GM12878 (cell line): Measurements from ENCODE around the gene OR2J1. TPM values are rescaled to one million over a fixed set of nuclear protein-coding genes. Genes with fewer than 3 reads are reported as not detected.

Experiments used
- ATAC-seq: fragments of 200-7000 bp; cut with Tn5 transposase; 3 replicates; pipeline ENCODE4 v1.9.1; 2020; ENCODE audit warnings: mild to moderate bottlenecking, moderate library complexity
- BruUV-seq: library from RNA; stranded (reverse); fragments of 400-500 nt; replicated peaks from 2 replicates; lab custom pipeline; 2021; lab: Mats Ljungman, UMichigan
- CTCF ChIA-PET: fragments of 300-600 bp; sonication (Branson Sonifier 250); formaldehyde crosslinking; extraction: SDS; loops from one replicate; lab custom pipeline; 2021; ENCODE audit warnings: inconsistent platforms; lab: Yijun Ruan, JAX
- POLR2A ChIA-PET: fragments of 350-600 bp; formaldehyde crosslinking; extraction: SDS; loops from one replicate; lab custom pipeline; 2021; ENCODE audit warnings: inconsistent platforms; lab: Charles Lee
- RAD21 ChIA-PET: fragments of 300-600 bp; sonication (Branson Sonifier 250); formaldehyde crosslinking; loops from one replicate; lab custom pipeline; 2023; ENCODE audit warnings: antibody characterized with exemption; ENCODE audit not compliant: unreplicated experiment; lab: Charles Lee
- SMC1A ChIA-PET: fragments of 300-600 bp; sonication (Branson Sonifier 250); formaldehyde crosslinking; loops from one replicate; lab custom pipeline; 2023; ENCODE audit not compliant: unreplicated experiment, uncharacterized antibody; lab: Charles Lee
- DNase-seq: peaks from one replicate; pipeline ENCODE4 v3.0.0-alpha.2; 2011; ENCODE audit warnings: low read depth, low spot score
- FAIRE-seq: peaks from 3 replicates; lab custom pipeline; 2011; peaks lifted over from hg19 to GRCh38; lab: Jason Lieb, UNC
- H2AFZ ChIP-seq: 2 replicates; pipeline ENCODE4 v1.6.0; 2011; ENCODE audit warnings: low read depth, low read length, control low read depth; ENCODE audit not compliant: control insufficient read depth
- H3K27ac ChIP-seq: 2 replicates; pipeline ENCODE4 v1.5.1; 2011; ENCODE audit warnings: control low read depth; ENCODE audit not compliant: control insufficient read depth, insufficient read depth
- H3K27me3 ChIP-seq, 2 experiments: replicated peaks in 1 of 2; 2 replicates each; pipeline versions ENCODE4 v1.6.0 to v1.6.1; 2011; ENCODE audit warnings: low read length in 1 of 2; ENCODE audit not compliant: control insufficient read depth in 2 of 2, insufficient read depth in 2 of 2
- H3K36me3 ChIP-seq, 2 experiments: 2 replicates each; pipeline ENCODE4 v1.5.1; 2011; ENCODE audit warnings: low read length in 1 of 2; ENCODE audit not compliant: control insufficient read depth in 2 of 2, insufficient read depth in 2 of 2
- H3K4me1 ChIP-seq: 2 replicates; pipeline ENCODE4 v1.6.1; 2011; ENCODE audit warnings: mild to moderate bottlenecking, low read length, moderate library complexity, mixed read lengths; ENCODE audit not compliant: control insufficient read depth, insufficient read depth
- H3K4me2 ChIP-seq: 2 replicates; pipeline ENCODE4 v1.6.0; 2011; ENCODE audit warnings: control low read depth; ENCODE audit not compliant: control insufficient read depth, insufficient read depth
- H3K4me3 ChIP-seq: fragments of 200-600 bp; sonication (generic); 2 replicates; pipeline ENCODE4 v1.5.1; 2016
- H3K79me2 ChIP-seq: 2 replicates; pipeline ENCODE4 v1.6.0; 2011; ENCODE audit warnings: low read length; ENCODE audit not compliant: control insufficient read depth, insufficient read depth
- H3K9ac ChIP-seq: 2 replicates; pipeline ENCODE4 v1.8.0; 2011; ENCODE audit warnings: low read length, control low read depth, mixed read lengths; ENCODE audit not compliant: control insufficient read depth, insufficient read depth
- H3K9me3 ChIP-seq: replicated peaks from 3 replicates; pipeline ENCODE4 v1.5.1; 2011; ENCODE audit warnings: mild to moderate bottlenecking, low read length; ENCODE audit not compliant: control insufficient read depth, insufficient read depth
- H4K20me1 ChIP-seq: 2 replicates; pipeline ENCODE4 v1.6.0; 2011; ENCODE audit not compliant: control insufficient read depth, insufficient read depth
- CBFB ChIP-seq: IDR thresholded peaks from 2 replicates; pipeline ENCODE4 v1.6.1; 2016; ENCODE audit warnings: antibody characterized with exemption, low read depth
- CUX1 ChIP-seq: IDR thresholded peaks from 2 replicates; pipeline ENCODE4 v1.6.1; 2012; ENCODE audit warnings: improper control_type of control experiment, low read depth, low read length; ENCODE audit not compliant: insufficient replicate concordance
- E4F1 ChIP-seq: fragments of 450-650 bp; IDR thresholded peaks from 2 replicates; pipeline ENCODE4 v1.6.1; 2018; ENCODE audit warnings: borderline replicate concordance, mild to moderate bottlenecking; ENCODE audit not compliant: partially characterized antibody
- FOS ChIP-seq: IDR thresholded peaks from 3 replicates; pipeline ENCODE4 v1.6.1; 2011; ENCODE audit warnings: borderline replicate concordance; ENCODE audit not compliant: insufficient read length; ENCODE audit errors: extremely low read depth
- JUNB ChIP-seq: IDR thresholded peaks from 2 replicates; pipeline ENCODE4 v1.6.1; 2016; ENCODE audit warnings: antibody characterized with exemption, mild to moderate bottlenecking
- PBX3 ChIP-seq: IDR thresholded peaks from 2 replicates; pipeline ENCODE4 v1.6.1; 2011; ENCODE audit warnings: mild to moderate bottlenecking, low read depth, low read length, moderate library complexity; ENCODE audit not compliant: insufficient replicate concordance
- PRDM15 ChIP-seq: fragments of 450-650 bp; formaldehyde crosslinking; IDR thresholded peaks from 2 replicates; pipeline ENCODE4 v1.4.0; 2020; ENCODE audit warnings: mild to moderate bottlenecking, moderate library complexity
- TCF12 ChIP-seq: IDR thresholded peaks from 2 replicates; pipeline ENCODE4 v1.6.1; 2011; ENCODE audit warnings: low read depth, mild to moderate bottlenecking, low read length
- USF1 ChIP-seq: IDR thresholded peaks from 2 replicates; pipeline ENCODE4 v1.6.1; 2011; ENCODE audit warnings: borderline replicate concordance, low read depth, mild to moderate bottlenecking, moderate library complexity, mixed read lengths, low read length; ENCODE audit not compliant: insufficient read depth; ENCODE audit errors: extremely low read length
- WRNIP1 ChIP-seq: IDR thresholded peaks from 2 replicates; pipeline ENCODE4 v1.6.1; 2011; ENCODE audit warnings: low read depth, low read length, improper control_type of control experiment, borderline replicate concordance
- WGBS: methylation state at CpG from one replicate; pipeline ENCODE4 v1.1.6; 2016; ENCODE audit warnings: low lambda C conversion rate; ENCODE audit not compliant: insufficient replicate concordance, insufficient coverage; ENCODE audit errors: missing lambda C conversion rate; 5-methylcytosine and 5-hydroxymethylcytosine counted together
- in situ Hi-C: fragments of 300-500 bp; cut with MboI; formaldehyde crosslinking; loops from 9 replicates; pipeline ENCODE4 v1.14.3; 2018; ENCODE audit warnings: mixed read lengths
- intact Hi-C: fragments of 100-400 bp; cut with micrococcal nuclease; formaldehyde crosslinking; loops from one replicate; pipeline ENCODE4 v1.14.2; 2022; ENCODE audit not compliant: unreplicated experiment
- polyA plus RNA-seq, 11 experiments: library from polyadenylated mRNA; depleted of rRNA in 4 of 11; unstranded in 6 of 11; stranded (reverse) in 5 of 11; fragments of >200 nt; fragmentation: Nextera tagmentation in 4 of 11; fragmentation: Illumina TruSeq in 1 of 11; extraction: Ambion mirVana in 4 of 11; extraction: Trizol in 1 of 11; gene quantifications; 1 replicate in 1 of 11; 2 replicates in 10 of 11; pipeline versions ENCODE4 v1.2.1 to v1.2.3, GENCODE V29; 2011 to 2016; ENCODE audit warnings: inconsistent platforms in 2 of 11, missing spikeins in 2 of 11, low read depth in 1 of 11
- total RNA-seq, 4 experiments: library from RNA; depleted of rRNA in 3 of 4; stranded (reverse); fragments of >200 nt in 3 of 4; fragmentation: Illumina TruSeq in 1 of 4; extraction: Trizol in 1 of 4; gene quantifications; 2 replicates each; pipeline versions ENCODE4 v1.2.1 to v1.2.3, GENCODE V29; 2013 to 2021

OR2J1 gene
- total and polyA plus RNA-seq, 10 of the 15 experiments (the other 5 are each of a cell fraction or from before 2014, with no cell fraction given), result not detected

- no peak overlapping the region for H3K4me2 ChIP-seq
- H3K9ac ChIP-seq, result no peak overlapping the region
- 34% methylated on average over 3 of the region's 3 CpGs for WGBS
- no peaks in the 10 kb centered on the region for H3K27me3 ChIP-seq
- H3K9me3 ChIP-seq, result no peaks in the 10 kb centered on the region
- DNase-seq (no peak), FAIRE-seq (no peak), ATAC-seq (no peak)
- H3K79me2 ChIP-seq, result no peaks in the 10 kb centered on the region
- BruUV-seq, result no TSS peak
- H3K27ac ChIP-seq, result no peak overlapping the region
- H4K20me1 ChIP-seq, result no peaks in the 10 kb centered on the region
- H3K4me1 ChIP-seq, result no peaks in the 10 kb centered on the region
- ChIA-PET CTCF (no interaction called here), SMC1A (no interaction called here), RAD21 (no interaction called here), POLR2A (no interaction called here)
- in situ Hi-C loops, result no loop called here
- H2AFZ ChIP-seq, result no peak overlapping the region
- intact Hi-C loops, result no loop called here
- no peaks in the 10 kb centered on the region for H3K36me3 ChIP-seq
- no peak overlapping the region for H3K4me3 ChIP-seq
- TF ChIP-seq E4F1, result no peak
- no peak for TF ChIP-seq CUX1
- TF ChIP-seq JUNB, result no peak
- TF ChIP-seq USF1, result no peak
- TF ChIP-seq TCF12, result no peak
- no peak for TF ChIP-seq FOS
- no peak for TF ChIP-seq PRDM15
- no peak for TF ChIP-seq PBX3
- TF ChIP-seq CBFB, result no peak
- TF ChIP-seq WRNIP1, result no peak
Observed at GRCh38 chr6:29051680-29052079, 47.6 kb upstream of the OR2J1 start.
